VCaP (cell line): ENCODE results near the gene B3GAT3.

Experiments used
- H3K27ac ChIP-seq: fragments of 450-650 bp; 2 replicates; pipeline ENCODE4 v1.5.1; 2017
- TF ChIP-seq, protein P1 (sequence below): fragments of 450-650 bp; conservative IDR thresholded peaks from 2 replicates; pipeline ENCODE4 v1.5.1; 2017; ENCODE audit warnings: mild to moderate bottlenecking, moderate library complexity

The B3GAT3 gene

DNA sequence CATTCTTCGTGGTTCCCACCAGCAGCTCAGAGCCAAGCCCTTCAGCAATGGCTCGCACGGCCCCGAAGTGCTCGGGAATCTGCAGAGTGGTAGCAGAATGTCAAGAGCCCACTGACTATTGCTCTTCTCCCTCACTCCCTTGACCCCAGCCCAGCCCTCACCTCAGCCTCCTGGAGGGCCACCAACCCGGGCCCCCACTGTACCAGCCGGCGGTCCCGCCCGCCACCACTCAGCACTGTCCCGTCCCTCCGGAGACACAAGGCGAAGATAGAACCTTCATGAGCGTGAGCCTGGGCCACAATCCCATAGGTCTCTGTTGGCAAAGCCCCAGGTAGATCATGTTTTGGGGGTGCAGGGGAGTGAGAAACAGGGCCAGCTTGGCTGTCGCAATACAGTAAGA is 15.9 kb downstream of the B3GAT3 start:
- TF ChIP-seq, protein P1, sequence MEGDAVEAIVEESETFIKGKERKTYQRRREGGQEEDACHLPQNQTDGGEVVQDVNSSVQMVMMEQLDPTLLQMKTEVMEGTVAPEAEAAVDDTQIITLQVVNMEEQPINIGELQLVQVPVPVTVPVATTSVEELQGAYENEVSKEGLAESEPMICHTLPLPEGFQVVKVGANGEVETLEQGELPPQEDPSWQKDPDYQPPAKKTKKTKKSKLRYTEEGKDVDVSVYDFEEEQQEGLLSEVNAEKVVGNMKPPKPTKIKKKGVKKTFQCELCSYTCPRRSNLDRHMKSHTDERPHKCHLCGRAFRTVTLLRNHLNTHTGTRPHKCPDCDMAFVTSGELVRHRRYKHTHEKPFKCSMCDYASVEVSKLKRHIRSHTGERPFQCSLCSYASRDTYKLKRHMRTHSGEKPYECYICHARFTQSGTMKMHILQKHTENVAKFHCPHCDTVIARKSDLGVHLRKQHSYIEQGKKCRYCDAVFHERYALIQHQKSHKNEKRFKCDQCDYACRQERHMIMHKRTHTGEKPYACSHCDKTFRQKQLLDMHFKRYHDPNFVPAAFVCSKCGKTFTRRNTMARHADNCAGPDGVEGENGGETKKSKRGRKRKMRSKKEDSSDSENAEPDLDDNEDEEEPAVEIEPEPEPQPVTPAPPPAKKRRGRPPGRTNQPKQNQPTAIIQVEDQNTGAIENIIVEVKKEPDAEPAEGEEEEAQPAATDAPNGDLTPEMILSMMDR, result no peak
- H3K27ac ChIP-seq, result no peak overlapping the region

GRCh38 chr11:62605467-62605866 is 16.3 kb downstream of the B3GAT3 start:
- TF ChIP-seq, protein P1, result no peak
- H3K27ac ChIP-seq, result no peak overlapping the region

- TF ChIP-seq, protein P1, result no peak
- H3K27ac ChIP-seq, result no peak overlapping the region
These were observed 17.2 kb downstream of the B3GAT3 start for GRCh38 chr11:62604460-62605120.

- no peak overlapping the region for H3K27ac ChIP-seq
- TF ChIP-seq, protein P1, result no peak
These were observed 17.9 kb downstream of the B3GAT3 start for GRCh38 chr11:62603776-62604299.

GRCh38 chr11:62603072-62603408 is 18.7 kb downstream of the B3GAT3 start:
- no peak overlapping the region for H3K27ac ChIP-seq
- TF ChIP-seq, protein P1, result no peak

- TF ChIP-seq, protein P1, result no peak
- peak overlapping the region; percentile 99 for H3K27ac ChIP-seq
These were observed 19.4 kb downstream of the B3GAT3 start for GRCh38 chr11:62602141-62603071.

DNA sequence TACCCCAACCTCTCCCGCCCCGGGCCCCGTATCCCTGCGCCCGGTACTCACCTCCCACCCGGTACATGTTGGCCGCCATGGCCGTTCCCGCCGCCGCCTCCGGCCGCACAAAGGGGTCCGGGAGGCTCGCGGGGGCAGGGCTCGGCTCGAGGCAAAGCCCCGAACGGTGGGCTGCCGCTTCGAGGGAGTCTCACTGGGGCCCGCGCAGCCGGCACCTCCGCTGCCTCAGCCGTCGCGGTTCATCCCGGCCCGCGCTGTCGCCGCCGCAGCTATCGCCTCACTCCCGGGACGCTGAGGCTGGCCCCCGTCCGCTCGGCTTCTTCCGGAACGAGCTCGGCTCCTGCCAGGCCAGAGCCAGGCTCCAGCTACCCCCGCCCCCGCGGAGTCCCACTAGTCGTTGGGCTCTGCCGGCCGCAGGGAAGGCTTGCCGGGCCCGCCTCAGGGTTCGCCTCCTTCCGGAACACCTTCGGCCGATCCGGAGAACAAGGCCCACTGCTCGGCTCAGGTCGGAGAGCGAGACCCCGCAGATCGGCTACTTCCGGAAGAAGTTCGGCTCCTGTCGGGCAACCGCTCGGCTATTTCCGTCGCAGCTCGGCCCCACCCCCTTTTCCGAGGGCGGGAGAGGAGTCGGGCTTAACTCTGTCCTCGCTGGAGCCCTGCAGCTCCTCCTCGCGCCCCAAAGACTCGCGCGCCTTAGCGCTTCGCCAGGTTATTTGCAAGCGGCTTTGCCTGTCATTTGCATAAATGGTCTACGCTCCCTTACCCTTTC is 20.2 kb downstream of the B3GAT3 start, which contains the start of gene MTA2:
MTA2 (minus strand) TSS at position 494 of the 769 bp plus-strand sequence; CDS start at position 79, 415 bp downstream.
- peak within 1 kb of the TSS; percentile 99 for H3K27ac ChIP-seq

More for the DNA sequence above, 20.2 kb downstream of the B3GAT3 start, which contains the start of gene MTA2:
- TF ChIP-seq, protein P1, result no peak
